Psoas muscle (tissue), 8 donors: Measurements from ENCODE around the gene RNF212. TPM values are rescaled to one million over a fixed set of nuclear protein-coding genes. Genes with fewer than 3 reads are reported as not detected.

Experiments used
- ATAC-seq, 4 donors: fragments of 200-7000 bp; cut with Tn5 transposase; one replicate each; pipeline ENCODE4 v1.9.1; 2020; ENCODE audit warnings: moderate library complexity in 3 of 4, mild to moderate bottlenecking in 2 of 4
- DNase-seq, 2 donors: peaks; one replicate each; pipeline ENCODE4 v3.0.0-alpha.2; 2020
- H3K27ac ChIP-seq: fragments of 200-600 bp; one replicate; pipeline ENCODE4 v1.8.0; 2022
- H3K27me3 ChIP-seq, 3 donors: fragments of 200-600 bp in 1 of 3; one replicate each; pipeline versions ENCODE4 v1.6.1 to v1.8.0; 2013 to 2022; ENCODE audit warnings: low read length in 2 of 3, mild to moderate bottlenecking in 2 of 3, moderate library complexity in 1 of 3; ENCODE audit not compliant: insufficient read depth in 3 of 3
- H3K36me3 ChIP-seq, 2 donors: fragments of 200-600 bp in 1 of 2; one replicate each; pipeline versions ENCODE4 v1.6.1 to v1.8.0; 2013 to 2022; ENCODE audit warnings: low read depth in 1 of 2, mild to moderate bottlenecking in 1 of 2, moderate library complexity in 1 of 2; ENCODE audit not compliant: insufficient read depth in 1 of 2
- H3K4me1 ChIP-seq: fragments of 200-600 bp; one replicate; pipeline ENCODE4 v1.8.0; 2022
- H3K4me3 ChIP-seq: fragments of 200-600 bp; one replicate; pipeline ENCODE4 v1.8.0; 2022; ENCODE audit warnings: mild to moderate bottlenecking
- H3K9me3 ChIP-seq: fragments of 200-600 bp; one replicate; pipeline ENCODE4 v1.8.0; 2022
- WGBS, 3 donors: extraction: QIAGEN DNeasy Blood & Tissue Kit; methylation state at CpG; one replicate each; pipeline versions ENCODE4 v1.1.6 to v1.1.7; 2013; 5-methylcytosine and 5-hydroxymethylcytosine counted together
- intact Hi-C, 2 donors: fragments of 100-400 bp; cut with DNase I; formaldehyde crosslinking; loops; one replicate each; pipeline versions ENCODE4 v1.11.0 to v1.14.2; 2022
- polyA plus RNA-seq, 3 donors: library from polyadenylated mRNA; stranded (reverse); fragments of 200-250 nt; gene quantifications; one replicate each; pipeline ENCODE4 v1.2.3, GENCODE V29; 2013
- total RNA-seq, 4 donors: library from RNA; stranded (reverse); fragmentation: NEBNext Ultra II Directional in 2 of 4; extraction: Animal tissue kit (Norgen Biotek cat#: 25700) in 2 of 4; gene quantifications; one replicate each; pipeline versions ENCODE4 v1.2.1 to v1.2.4, GENCODE V29; 2021 to 2023
- TF ChIP-seq, protein P1 (sequence below): fragments of 200-600 bp; IDR thresholded peaks from one replicate; pipeline ENCODE4 v1.8.0; 2022; ENCODE audit warnings: antibody characterized with exemption
- donor health status: healthy with polysubstance abuse.
- donor health status: DM: no; HTN: no; CAD: no; lungs with moderate emphysema.
- donor health status: Bipolar disorder and iron deficiency.
- donor health status: healthy.
- donor health status: DM: yes; HTN: yes; CAD: no.
- donor health status: DM: no; HTN: no; CAD: no.
- donor health status: DM: no; HTN: no; CAD: no.
- donor health status: DM: yes; HTN: yes; CAD: no.

Gene RNF212
- total and polyA plus RNA-seq, 7 donors = 0.03 to 1.5 (median 0.42) TPM

DNA sequence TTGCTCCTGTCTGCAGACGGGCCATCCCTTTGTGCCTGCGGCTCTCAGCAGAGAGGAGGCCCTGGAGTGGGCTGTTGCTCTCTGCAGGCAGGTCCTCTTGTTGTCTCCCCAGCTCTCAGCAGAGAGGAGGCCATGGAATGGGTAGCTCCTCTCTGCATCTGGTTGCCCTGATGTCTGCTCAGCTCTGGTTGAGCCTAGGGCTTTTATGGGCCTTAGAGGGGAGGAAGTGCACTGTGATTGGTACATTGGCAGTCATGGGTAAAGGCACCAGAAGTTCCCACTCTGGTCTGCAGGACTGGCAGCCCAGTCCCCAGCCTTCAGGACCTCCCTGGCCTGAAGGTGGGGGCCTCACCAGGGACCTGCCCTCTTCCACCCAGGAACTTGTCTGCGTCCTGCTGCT is 37.5 kb upstream of the RNF212 start:
- H3K27me3 ChIP-seq = peaks cover 0 to 2% (median 0%) of the 10 kb centered on the region in 3 donors
- TF ChIP-seq, protein P1, sequence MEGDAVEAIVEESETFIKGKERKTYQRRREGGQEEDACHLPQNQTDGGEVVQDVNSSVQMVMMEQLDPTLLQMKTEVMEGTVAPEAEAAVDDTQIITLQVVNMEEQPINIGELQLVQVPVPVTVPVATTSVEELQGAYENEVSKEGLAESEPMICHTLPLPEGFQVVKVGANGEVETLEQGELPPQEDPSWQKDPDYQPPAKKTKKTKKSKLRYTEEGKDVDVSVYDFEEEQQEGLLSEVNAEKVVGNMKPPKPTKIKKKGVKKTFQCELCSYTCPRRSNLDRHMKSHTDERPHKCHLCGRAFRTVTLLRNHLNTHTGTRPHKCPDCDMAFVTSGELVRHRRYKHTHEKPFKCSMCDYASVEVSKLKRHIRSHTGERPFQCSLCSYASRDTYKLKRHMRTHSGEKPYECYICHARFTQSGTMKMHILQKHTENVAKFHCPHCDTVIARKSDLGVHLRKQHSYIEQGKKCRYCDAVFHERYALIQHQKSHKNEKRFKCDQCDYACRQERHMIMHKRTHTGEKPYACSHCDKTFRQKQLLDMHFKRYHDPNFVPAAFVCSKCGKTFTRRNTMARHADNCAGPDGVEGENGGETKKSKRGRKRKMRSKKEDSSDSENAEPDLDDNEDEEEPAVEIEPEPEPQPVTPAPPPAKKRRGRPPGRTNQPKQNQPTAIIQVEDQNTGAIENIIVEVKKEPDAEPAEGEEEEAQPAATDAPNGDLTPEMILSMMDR = no peak
- H3K36me3 ChIP-seq = no peaks in the 10 kb centered on the region
- WGBS, 3 donors = 77 to 94% (median 78%) methylated on average over 3 of the region's 3 CpGs
- ATAC-seq (no peak), DNase-seq (no peak)
- no peak overlapping the region for H3K27ac ChIP-seq
- H3K4me1 ChIP-seq = peaks cover 7% of the 10 kb centered on the region
- intact Hi-C loops = no loop called here
- no peak overlapping the region for H3K4me3 ChIP-seq
- no peaks in the 10 kb centered on the region for H3K9me3 ChIP-seq

DNA sequence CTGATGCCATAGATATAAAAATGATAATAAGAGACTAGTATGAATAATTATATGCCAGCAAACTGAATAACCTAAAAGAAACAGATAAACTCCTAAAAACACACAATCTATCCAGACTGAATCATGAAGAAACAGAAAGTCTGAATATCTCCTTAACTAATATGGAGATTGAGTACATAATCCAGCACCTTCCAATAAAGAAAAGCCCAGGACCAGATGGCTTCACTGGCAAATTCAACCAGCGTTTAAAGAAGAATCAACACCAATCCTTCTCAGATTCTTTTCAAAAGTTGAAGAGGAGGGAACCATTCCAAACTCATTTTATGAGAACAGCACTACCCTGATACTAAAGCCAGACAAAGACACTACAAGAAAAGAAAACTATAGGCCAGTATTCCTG is 26.5 kb upstream of the RNF212 start:
- no peak for ATAC-seq
- Histone ChIP-seq H3K4me1 (no peaks in the 10 kb centered on the region), H3K27me3 (peaks cover 0 to 10% (median 2%) of the 10 kb centered on the region in 3 donors), H3K27ac (no peak overlapping the region), H3K4me3 (no peak overlapping the region), H3K9me3 (no peaks in the 10 kb centered on the region), H3K36me3 (no peaks in the 10 kb centered on the region)
- DNase-seq = no peak
- WGBS, 3 donors = 70 to 77% (median 72%) methylated on average over 1 of the region's 1 CpG
- TF ChIP-seq, protein P1 = no peak
- intact Hi-C loops = loop anchor here in 1 of 2 donors (10.0 kb wide), 1 partner anchor 495 kb away; no protein-coding TSS in a partner anchor

DNA sequence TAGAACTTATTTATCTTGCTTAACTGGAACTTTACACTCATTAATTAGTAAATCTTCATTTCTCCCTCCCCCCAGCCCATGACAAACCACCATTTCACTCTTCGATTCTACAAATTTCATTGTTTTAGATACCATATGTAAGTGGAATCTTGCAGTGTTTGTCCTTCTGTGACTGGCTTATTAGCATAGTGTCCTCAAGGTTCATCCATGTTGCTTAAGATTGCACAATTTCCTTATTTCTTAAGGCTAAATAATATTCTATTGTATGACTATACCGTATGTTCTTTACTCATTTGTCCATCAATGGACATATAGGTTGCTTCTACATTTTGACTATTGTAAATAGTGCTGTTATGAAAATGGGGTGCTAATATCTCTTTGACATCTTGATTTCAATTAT is 24.5 kb upstream of the RNF212 start:
- Histone ChIP-seq H3K4me1 (no peaks in the 10 kb centered on the region), H3K36me3 (no peaks in the 10 kb centered on the region), H3K27me3 (peaks cover 0 to 4% (median 2%) of the 10 kb centered on the region in 3 donors), H3K27ac (no peak overlapping the region), H3K9me3 (no peaks in the 10 kb centered on the region), H3K4me3 (peak overlapping the region; percentile 9)
- 70 to 80% (median 71%) methylated on average over 2 of the region's 2 CpGs for WGBS, 3 donors
- DNase-seq = no peak
- TF ChIP-seq, protein P1 = no peak
- ATAC-seq = no peak
- intact Hi-C loops = loop anchor here in 1 of 2 donors (10.0 kb wide), 1 partner anchor 497 kb away; no protein-coding TSS in a partner anchor

DNA sequence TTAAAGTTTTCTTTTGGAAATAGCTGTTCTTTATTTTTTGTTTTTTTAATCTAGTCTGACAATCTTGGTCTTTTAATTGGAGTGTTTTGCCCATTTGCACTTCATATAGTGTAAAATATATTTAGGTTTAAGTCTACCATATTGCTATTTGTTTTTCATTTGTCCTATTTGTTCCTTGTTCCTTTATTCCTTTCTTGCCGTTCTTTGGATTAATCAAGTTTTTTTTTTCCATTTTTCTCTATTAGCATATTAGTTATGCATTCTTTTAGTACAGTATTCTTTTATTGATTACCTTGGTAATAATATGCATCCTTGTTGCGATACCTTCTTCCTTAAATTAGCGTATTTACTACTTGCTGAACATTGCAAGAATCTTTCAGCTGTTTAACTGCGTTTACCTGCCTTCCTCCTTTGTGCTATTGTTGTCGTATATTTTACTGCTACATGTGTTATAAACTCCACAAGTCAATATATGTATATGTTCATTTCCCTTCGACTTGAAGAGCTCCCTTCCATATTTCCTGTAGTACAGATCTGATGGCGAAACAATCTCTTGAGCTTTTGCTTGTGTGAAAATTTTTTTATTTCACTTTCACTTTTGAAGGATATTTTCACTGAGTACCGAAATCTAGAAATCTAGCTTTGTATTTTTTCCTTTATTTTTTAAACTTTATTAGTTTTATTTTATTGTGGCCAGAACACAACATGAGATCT is 23.9 kb upstream of the RNF212 start:
- intact Hi-C loops = loop anchor here in 1 of 2 donors (10.0 kb wide), 1 partner anchor 498 kb away; no protein-coding TSS in a partner anchor
- Histone ChIP-seq H3K36me3 (no peaks in the 10 kb centered on the region), H3K27me3 (peaks cover 0 to 2% (median 0%) of the 10 kb centered on the region in 3 donors), H3K9me3 (no peaks in the 10 kb centered on the region), H3K4me3 (peak overlapping the region; percentile 9), H3K27ac (no peak overlapping the region), H3K4me1 (no peaks in the 10 kb centered on the region)
- DNase-seq = no peak
- TF ChIP-seq, protein P1 = no peak
- no peak for ATAC-seq
- WGBS, 3 donors = 66 to 73% (median 67%) methylated on average over 8 of the region's 8 CpGs
